Measurements from ENCODE around the gene DOCK9. TPM values are rescaled to one million over a fixed set of nuclear protein-coding genes. Genes with fewer than 3 reads are reported as not detected.

Gene DOCK9
- total RNA-seq, 1 donor from 2014 or later: 97.6 TPM

DNA sequence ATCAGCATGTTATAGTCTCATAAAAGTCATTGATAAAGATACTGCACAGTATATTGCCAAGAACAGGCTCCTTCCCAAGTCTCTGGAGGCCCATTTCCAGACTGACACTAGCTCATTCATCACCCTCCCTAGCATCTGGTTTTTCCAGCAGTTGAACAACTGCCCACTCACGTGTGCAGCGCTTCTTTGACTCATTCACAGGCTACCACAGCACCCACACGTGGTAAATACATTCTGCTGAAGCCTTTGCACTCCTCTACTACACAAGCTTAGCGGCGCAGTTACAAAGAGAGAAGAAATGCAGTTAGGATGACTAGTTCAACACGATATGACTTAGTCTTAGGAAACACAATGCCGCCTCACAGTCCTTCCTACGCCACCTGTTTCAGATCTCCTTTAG, 87.7 kb downstream of the DOCK9 start:
- intact Hi-C loops (cut with micrococcal nuclease): no loop called here

DNA sequence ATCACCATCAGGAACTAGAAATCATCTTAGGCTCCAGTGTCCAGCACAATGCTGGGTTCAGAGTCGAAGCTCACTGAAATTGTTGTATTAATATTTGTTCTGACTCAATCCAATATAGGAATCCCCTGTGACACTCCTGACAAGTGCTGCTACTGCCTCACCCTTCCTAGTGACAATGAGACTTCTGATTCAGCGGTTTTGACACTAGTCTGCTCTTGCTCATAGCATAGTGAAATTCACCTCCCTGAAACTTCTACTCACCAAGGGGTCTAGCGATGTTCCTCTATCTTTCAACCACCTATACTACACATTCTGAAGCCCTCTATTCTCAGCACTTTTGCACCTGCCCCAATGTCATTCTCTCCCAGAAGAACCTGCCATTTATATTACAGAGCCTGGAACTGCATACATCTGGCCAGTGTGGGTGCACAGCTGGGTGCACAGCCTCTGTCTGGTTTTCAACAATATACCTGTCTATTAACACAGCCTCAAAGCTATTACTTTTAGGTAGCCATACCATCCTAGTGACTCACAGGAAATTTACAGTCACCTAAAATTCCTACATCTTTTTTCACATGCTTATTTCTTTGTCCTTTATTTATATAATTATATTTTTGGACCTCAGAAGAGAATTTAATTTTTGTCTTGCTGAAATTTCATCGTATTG, 88.3 kb downstream of the DOCK9 start:
- intact Hi-C loops (cut with micrococcal nuclease): no loop called here

DNA sequence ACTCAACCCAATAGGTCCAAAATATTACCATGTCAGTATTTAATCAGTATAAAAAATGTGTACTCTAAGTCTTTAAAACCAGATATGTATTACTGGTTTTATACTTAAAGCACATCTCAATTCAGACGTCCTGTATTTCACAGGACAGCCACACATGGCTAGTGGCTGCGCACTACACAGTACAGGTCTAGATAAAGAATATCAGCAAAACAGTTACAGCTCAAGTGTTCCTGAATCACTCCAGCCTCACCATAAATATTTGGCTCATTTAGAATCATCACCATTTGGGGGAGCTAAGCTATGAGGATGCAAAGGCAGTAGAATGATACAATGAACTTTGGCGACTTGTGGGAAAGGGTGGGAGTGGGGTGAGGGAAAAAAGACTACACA, 89.0 kb downstream of the DOCK9 start:
- intact Hi-C loops (cut with micrococcal nuclease): no loop called here

DNA sequence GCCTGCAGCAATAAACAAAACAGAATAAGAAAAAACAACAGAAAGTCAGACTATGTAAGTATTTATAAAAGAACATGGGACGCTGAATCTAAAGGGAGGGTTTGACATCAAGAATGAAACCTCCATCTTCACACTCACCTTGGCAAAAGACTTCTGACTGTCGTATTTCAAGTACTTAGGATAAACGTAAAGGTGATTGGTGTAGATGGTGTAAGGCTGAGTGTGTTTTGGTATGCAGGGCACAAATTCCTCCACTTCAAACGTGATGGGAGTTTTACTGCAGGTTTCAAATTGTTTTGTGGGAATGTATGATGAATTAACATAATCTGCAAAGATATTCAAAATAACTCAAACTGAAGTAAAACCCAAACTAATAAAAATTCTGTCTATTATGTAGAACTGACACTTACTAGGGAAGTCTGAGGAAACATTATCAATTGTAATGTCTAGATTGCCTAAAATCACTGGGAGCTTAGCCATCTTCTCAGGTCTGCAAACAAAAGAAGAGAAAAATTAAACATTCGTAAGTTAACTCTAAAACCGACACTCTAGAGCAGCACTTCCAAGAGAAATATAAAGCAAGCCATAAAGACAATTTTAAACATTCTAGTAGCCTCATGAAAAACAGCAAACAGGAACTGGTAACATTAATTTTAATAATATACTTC, 89.5 kb downstream of the DOCK9 start:
- intact Hi-C loops (cut with micrococcal nuclease): no loop called here

DNA sequence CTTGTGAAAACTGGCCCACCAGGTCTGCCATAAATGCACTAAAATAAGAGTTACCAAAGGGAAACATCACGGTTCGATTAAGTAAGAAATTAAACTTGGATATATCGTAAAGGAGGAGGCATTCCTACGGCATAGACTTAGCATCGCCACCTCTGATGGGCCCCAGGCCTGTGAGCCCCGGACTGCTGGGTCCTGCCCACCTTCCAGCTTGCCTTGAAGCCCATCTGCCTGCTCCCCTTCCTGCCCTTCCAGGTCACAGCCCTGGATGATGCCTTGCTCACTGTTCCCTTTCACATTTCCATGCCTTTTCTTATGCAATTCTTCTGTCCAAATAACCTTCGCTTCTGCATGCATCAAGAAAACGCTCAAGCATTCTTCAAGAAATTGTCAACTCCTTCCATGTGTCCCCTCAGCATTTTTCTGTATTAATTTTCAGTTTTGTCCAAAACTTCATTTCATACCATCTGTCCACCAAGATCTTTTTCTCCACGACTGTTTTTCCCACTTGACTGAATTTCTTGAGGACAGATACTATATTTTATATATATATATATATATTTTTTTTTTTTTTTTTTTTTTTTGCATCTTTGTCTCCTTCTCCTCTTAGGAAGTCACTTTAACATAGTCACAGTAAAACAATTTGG, 91.2 kb downstream of the DOCK9 start:
- intact Hi-C loops (cut with micrococcal nuclease): no loop called here

DNA sequence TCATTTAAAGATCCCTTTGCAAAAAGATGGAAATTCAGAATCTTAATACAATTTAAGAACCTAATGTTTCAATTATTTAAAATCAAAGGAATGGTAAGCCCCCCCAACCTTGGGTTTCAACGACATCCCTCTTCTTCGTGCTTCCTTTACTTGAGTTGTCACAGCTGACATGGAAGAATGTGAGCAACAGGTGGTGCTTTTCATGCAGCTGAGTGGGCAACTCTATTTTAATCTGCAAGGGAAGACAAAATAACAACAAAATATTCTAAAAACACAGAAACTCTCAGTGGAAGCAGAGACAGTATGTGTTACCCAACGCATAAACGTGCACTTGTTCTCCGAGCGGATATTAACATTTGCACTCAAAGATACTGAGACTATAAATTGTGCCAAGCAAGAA, 92.3 kb downstream of the DOCK9 start:
- intact Hi-C loops (cut with micrococcal nuclease): no loop called here

DNA sequence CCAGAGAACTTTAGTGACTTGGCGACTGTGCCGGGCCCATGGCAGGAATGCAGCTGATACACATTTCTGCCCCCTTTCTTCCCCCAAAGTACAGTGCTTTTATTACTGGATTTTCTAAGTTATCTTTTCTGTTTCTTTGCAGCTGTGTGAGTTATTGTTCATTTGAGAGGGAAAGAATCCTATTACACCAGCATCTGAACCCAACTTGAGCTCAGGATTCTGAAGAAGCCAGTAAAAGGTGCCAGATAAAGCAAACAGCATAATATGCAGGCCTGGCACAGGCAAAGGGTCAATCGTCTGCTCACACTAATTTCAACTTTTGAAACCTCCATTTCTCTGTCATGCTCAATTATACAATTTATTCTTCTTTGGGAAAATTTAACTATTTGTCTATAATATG, 93.9 kb downstream of the DOCK9 start:
- intact Hi-C loops (cut with micrococcal nuclease): no loop called here

DNA sequence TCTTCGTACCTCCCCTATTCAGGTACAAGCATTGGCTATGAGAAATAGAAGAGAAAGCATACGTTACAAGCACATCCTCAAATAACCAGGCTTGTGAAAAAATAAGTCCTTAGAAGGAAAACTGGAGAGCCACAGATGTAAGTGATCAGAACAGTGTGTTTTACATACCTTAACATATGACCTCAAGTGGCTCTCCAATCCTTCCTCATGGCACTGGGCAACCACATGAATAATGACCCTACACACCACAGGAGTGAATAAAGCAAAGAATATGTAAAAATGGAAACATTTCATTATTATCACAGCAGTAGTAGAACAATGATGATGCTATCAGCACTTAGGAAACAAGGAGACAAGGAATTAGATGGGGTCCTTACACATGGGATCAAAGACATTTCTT, 96.5 kb downstream of the DOCK9 start:
- intact Hi-C loops (cut with micrococcal nuclease): no loop called here

DNA sequence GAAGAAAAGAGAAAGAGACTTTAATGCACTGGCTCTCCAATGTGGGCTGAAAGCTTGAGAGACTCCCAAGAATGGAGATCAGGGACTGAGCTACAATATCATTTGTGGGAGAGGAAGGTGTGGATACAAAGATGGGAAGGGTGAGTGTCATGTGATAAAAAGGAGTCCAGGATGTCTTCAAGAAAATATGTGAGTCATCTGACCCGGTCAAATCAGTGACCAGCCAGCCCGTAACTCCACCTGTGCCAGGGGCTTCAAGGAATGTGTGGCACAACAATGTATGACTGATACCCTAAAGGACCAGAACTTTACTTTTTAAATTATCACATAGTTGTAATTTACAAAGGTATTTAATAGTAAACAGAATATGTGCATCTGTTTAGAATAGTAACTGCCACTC, 97.2 kb downstream of the DOCK9 start:
- intact Hi-C loops (cut with micrococcal nuclease): no loop called here

DNA sequence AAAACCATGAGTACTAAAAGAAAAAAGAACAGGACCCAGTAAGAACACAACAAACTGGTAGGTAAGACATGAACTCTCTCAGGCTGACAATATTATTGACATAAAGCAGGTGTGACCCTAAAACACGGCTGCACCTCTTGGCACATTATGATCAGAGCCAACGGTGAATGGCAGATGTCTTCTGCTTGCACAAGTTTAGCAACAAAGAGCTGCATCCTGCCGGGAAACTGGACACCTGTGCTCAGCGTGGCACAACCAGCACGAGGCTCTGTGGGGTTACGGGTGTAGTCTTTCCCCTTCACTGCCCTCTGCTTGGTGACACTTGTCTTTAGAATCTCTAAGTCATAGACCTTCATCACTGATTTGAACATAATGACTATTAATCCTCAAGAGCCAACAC, 97.9 kb downstream of the DOCK9 start:
- intact Hi-C loops (cut with micrococcal nuclease): loop anchor here (5.0 to 10.0 kb wide), 3 partner anchors 475 to 1655 kb away; partner anchors contain the start of gene MBNL2

DNA sequence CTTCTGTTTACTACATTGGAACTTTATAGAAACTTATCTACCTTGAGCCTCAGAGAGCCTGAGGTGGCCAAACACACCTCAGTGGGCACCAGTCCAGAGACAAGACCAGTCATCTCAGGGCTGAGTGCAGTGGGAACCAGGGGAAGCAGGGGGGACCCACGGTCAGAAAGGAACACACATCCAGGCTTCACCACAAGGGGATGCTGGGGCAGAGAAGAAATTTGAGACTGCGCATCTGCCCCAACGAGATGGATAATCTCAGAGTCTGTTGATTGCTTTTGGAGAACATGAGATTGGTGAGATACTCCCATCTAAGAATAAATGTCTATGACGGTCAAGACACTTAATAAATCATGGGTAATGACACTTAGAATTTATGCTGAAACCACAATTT, 98.7 kb downstream of the DOCK9 start:
- intact Hi-C loops (cut with micrococcal nuclease): loop anchor here (5.0 to 10.0 kb wide), 3 partner anchors 476 to 1654 kb away; partner anchors contain the start of gene MBNL2

DNA sequence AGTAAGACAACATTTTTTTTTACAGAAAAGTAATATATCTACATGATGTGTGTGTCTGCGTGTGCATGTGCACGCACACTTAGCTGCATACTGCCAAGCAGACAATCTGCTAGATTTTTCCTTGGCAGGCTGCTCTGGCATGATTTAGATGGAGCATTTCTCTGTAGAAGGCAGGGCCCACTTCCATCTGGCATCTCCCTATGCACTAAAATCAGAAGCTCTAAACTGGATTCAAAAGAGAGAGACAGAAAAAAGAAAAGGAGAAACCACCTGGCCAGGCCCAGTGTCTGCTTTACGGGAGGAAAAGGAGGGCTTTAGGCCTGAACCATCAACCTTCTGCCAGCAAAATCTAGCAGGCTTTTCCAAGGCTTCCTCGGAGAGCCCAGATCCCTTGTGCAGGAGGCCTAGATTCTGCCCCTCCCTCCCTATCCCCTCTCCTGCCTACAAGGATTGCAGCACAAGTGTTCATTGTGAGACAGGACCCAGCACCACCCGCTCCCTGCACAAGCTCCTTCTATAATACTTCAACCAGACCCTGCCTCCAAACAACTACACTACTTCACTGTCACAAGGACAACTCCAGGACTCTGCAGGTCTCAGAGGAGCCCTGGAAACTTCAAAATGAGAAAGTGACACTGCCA, 99.3 kb downstream of the DOCK9 start:
- intact Hi-C loops (cut with micrococcal nuclease): loop anchor here (5.0 to 10.0 kb wide), 3 partner anchors 476 to 1654 kb away; partner anchors contain the start of gene MBNL2

DNA sequence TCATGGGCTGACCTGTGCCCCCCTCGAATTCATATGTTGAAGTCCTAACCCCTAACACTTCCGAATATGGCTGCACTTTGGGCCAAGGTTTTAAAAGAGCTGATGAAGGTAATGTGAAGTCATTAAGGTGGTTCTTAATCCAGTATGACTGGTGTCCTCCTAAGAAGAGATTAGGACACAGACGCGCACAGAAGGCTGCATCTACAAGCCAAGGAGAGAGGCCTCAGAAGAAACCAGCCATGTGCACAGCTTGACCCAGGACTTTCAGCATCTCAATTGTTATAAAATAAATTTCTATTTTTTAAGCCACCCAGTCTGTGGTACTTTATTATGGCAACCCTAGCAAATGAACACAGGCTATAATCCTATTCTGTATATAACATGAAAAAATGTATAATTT, 99.9 kb downstream of the DOCK9 start:
- intact Hi-C loops (cut with micrococcal nuclease): loop anchor here (5.0 to 10.0 kb wide), 3 partner anchors 477 to 1653 kb away; partner anchors contain the start of gene MBNL2

DNA sequence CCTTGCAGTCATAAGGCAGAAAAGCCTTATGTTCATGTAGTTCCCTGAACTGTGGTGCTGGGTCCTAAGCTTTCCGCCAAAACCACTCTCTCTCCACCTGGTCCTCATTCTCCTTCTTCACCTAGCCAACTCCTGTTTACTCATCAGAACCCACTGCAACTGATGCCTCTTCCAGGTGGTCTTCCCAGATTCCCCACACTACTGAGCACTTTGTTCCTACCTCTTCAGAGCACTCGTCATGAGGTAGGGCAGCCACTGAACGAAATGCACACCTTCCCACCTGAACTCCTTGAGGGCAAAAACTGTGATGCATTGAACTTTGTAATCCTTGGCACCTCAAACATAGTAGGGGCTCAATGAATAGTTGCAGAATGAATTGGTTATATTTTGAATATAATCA, 100.4 kb downstream of the DOCK9 start:
- intact Hi-C loops (cut with micrococcal nuclease): loop anchor here (5.0 to 10.0 kb wide), 3 partner anchors 477 to 1653 kb away; partner anchors contain the start of gene MBNL2

DNA sequence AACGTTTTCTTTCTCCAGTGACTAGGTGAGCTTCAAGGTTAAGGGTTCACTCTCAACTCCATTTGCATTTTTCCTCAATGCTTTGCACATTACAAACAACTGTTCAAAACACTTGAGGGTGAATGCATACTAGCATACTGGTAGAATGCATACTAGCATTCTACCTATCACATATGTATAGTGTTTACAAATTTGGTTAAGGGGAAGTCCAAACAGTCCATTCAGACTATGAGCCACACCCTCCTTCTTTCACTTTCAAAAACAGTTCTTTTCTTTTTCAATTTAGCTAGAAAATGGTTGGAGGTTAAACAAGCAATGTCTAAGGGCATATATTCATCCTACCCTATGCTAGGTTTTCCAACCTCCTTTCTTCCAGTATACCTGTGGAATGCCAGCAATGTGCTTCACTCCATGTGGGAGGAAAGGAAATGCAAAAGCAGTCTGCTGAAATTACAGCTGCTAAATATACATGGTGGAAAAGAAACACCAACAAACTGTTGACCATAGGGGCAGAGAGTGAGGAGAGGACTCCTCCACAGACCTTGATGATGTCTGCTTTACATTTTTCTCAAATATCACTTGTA, 102.6 kb downstream of the DOCK9 start:
- intact Hi-C loops (cut with micrococcal nuclease): loop anchor here (1.0 to 10.0 kb wide), 8 partner anchors 152 to 1650 kb away; partner anchors contain the start of gene MBNL2

DNA sequence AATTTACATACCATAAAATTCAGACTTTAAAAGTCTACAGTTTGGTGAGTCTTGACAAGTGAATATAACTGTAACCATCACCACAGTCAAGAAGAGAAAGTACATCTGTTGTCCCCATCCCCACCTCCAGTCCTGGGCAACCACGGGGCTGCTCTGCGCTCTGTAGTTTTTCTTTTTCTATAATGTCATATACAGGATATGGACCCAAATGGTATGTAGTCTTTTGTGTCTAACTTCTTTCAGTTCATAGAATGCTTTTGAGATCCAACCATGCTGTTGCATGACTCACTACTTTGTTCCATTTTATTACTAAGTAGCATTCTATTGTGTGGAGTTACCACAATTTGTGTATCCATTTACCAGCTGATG, 103.9 kb downstream of the DOCK9 start:
- intact Hi-C loops (cut with micrococcal nuclease): loop anchor here (1.0 to 10.0 kb wide), 7 partner anchors 36 to 1649 kb away; partner anchors contain the start of gene MBNL2

DNA sequence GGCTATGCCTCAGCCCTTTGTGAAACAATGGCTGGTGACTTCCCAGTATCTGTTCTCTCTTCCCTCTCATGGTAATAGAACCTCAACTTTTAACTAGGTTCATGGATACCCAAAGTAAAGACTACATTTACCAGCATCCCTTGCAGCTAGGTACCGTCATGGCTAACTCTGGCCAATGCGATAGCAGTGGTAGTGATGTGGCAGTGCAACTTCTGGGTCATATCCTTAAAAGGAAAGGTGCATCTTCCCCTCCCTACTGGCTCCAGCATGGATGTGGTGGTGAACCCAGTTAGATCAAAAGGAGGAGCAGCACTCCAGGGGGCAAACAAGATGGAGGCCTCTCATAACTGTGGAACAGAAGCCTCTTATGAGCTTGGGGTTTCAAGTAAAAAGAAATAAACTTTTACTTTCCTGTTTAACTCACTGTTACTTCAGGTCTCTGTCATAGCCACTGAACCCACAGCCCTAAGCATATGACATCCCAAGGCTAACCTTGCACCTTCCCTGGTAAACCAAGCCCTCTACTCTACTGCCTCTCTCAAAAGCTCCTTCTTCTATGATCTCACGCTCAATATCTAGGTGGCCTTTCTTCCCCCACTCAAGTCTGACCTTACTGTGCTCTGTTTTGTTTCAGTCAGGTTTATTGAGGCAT, 104.4 kb downstream of the DOCK9 start:
- intact Hi-C loops (cut with micrococcal nuclease): loop anchor here (1.0 to 10.0 kb wide), 7 partner anchors 37 to 1649 kb away; partner anchors contain the start of gene MBNL2

DNA sequence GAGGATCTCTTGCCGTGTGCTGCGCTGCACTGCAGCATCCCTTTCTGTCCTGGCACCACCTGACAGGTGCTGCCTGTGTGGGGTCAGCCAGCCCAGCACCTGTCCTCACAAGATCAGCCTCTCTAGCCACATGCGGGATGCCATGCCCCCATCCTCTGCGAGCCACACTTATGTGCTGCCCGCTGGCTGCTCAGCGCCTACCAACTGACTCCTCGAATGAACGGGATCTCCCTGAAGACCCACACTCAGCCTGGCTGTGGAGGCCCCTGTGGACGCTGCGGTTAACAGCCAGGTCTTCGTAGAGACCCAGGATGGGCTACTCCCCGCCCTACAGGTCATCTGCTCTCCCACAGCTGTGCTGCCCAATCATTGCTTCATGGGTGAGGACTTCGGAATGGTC, 106.1 kb downstream of the DOCK9 start:
- intact Hi-C loops (cut with micrococcal nuclease): loop anchor here (10.0 kb wide), 2 partner anchors 483 to 1647 kb away; partner anchors contain the start of gene MBNL2

DNA sequence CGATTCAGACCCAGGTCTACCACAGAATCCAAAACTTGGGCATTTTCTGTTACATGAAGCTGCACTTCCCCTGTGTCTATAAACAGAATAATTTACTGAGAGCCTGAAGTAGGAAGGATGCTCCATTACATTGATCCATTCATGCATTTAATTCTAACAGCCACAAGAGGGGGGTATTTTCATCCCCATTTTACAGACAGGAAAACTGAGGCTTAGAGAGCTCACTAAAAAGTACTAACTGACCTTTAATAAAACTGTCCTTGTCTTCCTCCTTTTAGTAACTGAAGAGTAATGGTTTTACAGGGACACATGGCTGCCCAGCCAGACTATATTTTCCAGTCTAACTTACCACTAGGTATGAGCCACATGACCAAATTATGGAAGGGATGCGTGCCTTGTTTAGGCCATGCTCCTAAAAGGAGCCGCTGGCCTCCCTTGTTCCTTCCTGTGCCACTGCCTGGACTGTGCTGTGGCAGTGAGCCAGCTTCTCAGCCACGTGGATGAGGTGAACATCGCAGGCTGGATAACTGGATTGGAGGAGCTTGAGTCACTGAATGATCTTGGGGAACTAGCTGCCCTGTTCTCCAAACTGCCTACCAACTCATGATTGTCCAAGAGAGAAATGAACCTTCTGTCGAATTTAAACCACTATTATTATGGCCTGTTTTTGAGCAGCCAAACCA, 108.3 kb downstream of the DOCK9 start:
- intact Hi-C loops (cut with micrococcal nuclease): loop anchor here (1.0 to 10.0 kb wide), 7 partner anchors 164 to 1645 kb away; partner anchors contain the start of genes GPR18 and MBNL2

DNA sequence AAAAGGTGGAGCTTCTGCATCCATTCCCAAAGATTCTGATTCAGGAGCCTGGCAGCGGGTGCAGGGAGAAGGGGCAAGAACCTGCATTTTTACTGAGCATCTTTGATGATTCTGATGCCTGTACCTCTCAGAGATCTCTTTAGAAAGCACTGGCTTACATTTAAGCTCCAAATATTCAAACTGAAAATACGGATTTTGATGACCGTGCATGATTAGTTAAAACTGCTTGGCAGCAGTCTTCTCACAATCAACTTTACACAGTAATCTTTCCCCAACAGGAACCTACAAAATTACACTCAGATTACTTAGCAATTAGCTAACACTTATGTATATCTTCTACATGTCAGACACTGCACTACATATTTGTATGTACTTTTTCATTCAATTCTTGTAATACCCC, 108.9 kb downstream of the DOCK9 start:
- intact Hi-C loops (cut with micrococcal nuclease): loop anchor here (1.0 to 2.0 kb wide), 5 partner anchors 164 to 397 kb away; partner anchors contain the start of gene GPR18

Data from T-helper 1 cell treated with Interleukin-12 subunit alpha and Interleukin-12 subunit beta and Interleukin-4 antibody, amounts not matched to agents 30 ng/mL and 1 ng/mL, for 36 hours (primary cell).